Ascending aorta (tissue), 2 donors: ENCODE measurements around the gene CHAC2. TPM values are rescaled to one million over a fixed set of nuclear protein-coding genes. Genes with fewer than 3 reads are reported as not detected.

Experiments used
- DNase-seq, 2 donors: peaks; one replicate each; pipeline ENCODE4 v3.0.0-alpha.2; 2019; ENCODE audit warnings: low spot score in 2 of 2
- H3K27ac ChIP-seq, 2 donors: fragments of 200-600 bp; sonication (generic); one replicate each; pipeline ENCODE4 v1.5.1; 2016 to 2017; ENCODE audit warnings: mild to moderate bottlenecking in 1 of 2
- H3K27me3 ChIP-seq: fragments of 200-600 bp; sonication (generic); one replicate; pipeline ENCODE4 v1.5.1; 2017
- H3K36me3 ChIP-seq, 2 donors: fragments of 200-600 bp; sonication (generic); one replicate each; pipeline ENCODE4 v1.5.1; 2016
- H3K4me1 ChIP-seq, 2 donors: fragments of 200-600 bp; sonication (generic); one replicate each; pipeline ENCODE4 v1.5.1; 2016 to 2017; ENCODE audit warnings: mild to moderate bottlenecking in 1 of 2
- H3K4me3 ChIP-seq, 2 donors: fragments of 200-600 bp; sonication (generic); one replicate each; pipeline ENCODE4 v1.5.1; 2016 to 2017; ENCODE audit warnings: mild to moderate bottlenecking in 1 of 2
- H3K9me3 ChIP-seq, 2 donors: fragments of 200-600 bp; sonication (generic); one replicate each; pipeline ENCODE4 v1.5.1; 2016
- CTCF ChIP-seq, 3 experiments: fragments of 200-600 bp in 2 of 3; fragments of 450-650 bp in 1 of 3; sonication (generic) in 2 of 3; IDR thresholded peaks; one replicate each; pipeline ENCODE4 v1.5.1; 2016 to 2019; ENCODE audit warnings: antibody characterized with exemption in 3 of 3, mild to moderate bottlenecking in 1 of 3, moderate library complexity in 1 of 3
- intact Hi-C: fragments of 100-400 bp; cut with DNase I; formaldehyde crosslinking; loops from one replicate; pipeline ENCODE4 v1.15.1; 2023
- total RNA-seq: library from RNA; depleted of rRNA; stranded (reverse); fragments of >200 nt; gene quantifications from one replicate; pipeline ENCODE4 v1.1.0, GENCODE V29; 2016

Gene CHAC2
- total RNA-seq, 1 donor from 2014 or later: not detected

DNA sequence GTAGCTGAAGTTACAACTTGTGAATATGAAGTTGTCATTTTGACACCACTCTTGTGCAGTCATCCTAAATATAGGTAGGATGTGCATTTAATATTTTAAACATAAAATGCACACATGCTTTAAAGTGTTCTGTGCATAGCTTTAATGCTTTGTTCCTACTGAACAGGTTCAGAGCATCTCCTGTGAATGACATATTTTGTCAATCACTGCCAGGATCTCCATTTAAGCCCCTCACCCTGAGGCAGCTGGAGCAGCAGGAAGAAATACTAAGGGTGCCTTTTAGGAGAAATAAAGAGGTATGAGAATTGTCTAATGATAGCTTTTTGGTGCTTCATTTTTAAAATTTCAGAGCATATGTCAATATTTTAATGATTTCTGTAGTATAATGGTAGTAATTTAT lies 33.9 kb downstream of the CHAC2 start:
- H3K4me1 ChIP-seq: no peaks in the 10 kb centered on the region
- intact Hi-C loops: no loop called here
- no peak overlapping the region for H3K4me3 ChIP-seq
- H3K27ac ChIP-seq: no peak overlapping the region
- no peaks in the 10 kb centered on the region for H3K27me3 ChIP-seq
- no peak for TF ChIP-seq CTCF (IDR thresholded peaks at IDR 0.05)
- peaks cover 56 to 82% of the 10 kb centered on the region in 2 donors for H3K36me3 ChIP-seq
- DNase-seq: no peak
- no peaks in the 10 kb centered on the region for H3K9me3 ChIP-seq

DNA sequence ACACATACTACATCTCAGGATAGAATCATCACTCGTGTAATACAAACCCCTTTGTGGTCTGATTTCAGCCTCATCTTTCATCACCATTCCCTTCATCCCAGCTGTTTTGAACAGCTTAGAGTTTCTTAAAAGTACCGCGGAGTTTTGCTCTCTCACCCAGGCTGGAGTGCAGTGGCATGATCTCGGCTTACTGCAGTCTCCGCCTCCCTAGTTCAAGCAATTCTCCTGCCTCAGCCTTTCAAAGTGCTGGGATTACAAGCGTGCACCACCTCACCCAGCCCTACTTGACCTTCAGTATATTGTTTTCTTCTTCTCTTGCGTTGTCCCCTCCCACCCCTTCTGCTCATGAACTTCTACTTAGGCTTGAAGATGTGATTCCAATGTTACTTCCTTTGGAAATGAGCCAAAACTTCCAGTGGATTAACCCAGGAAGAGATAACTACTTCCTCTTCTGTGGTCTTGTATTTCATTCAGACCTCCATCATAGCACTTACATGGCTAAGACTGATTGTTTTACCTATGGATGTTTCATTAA lies 35.1 kb downstream of the CHAC2 start:
- no peak for DNase-seq
- Histone ChIP-seq H3K36me3 (peaks cover 54 to 78% of the 10 kb centered on the region in 2 donors), H3K9me3 (no peaks in the 10 kb centered on the region), H3K27me3 (no peaks in the 10 kb centered on the region), H3K27ac (no peak overlapping the region), H3K4me1 (no peaks in the 10 kb centered on the region), H3K4me3 (no peak overlapping the region)
- no peak for TF ChIP-seq CTCF (IDR thresholded peaks at IDR 0.05)
- intact Hi-C loops: no loop called here

DNA sequence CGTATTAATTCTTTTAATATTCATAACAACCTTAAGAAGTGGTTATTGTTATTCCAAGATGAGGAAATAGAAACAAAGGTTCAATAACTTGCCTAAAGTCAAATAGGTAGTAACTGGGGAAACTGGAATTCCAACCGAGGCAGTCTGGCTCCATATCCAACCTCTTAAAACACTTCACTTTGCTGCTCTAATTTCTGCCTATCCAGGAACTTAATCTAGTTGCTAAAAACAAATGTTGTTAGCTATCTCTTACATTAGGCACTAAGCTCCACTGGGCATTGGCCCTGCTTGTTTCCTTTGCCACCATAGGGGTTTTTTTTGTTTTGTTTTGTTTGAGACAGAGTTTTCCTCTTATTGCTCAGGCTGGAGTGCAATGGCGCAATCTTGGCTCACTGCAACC lies 44.0 kb downstream of the CHAC2 start:
- no peaks in the 10 kb centered on the region for H3K27me3 ChIP-seq
- intact Hi-C loops: no loop called here
- no peak for DNase-seq
- TF ChIP-seq CTCF (IDR thresholded peaks at IDR 0.05): no peak
- no peaks in the 10 kb centered on the region for H3K4me1 ChIP-seq
- no peak overlapping the region for H3K27ac ChIP-seq
- no peaks in the 10 kb centered on the region for H3K9me3 ChIP-seq
- H3K4me3 ChIP-seq: no peak overlapping the region
- peaks cover 66 to 88% of the 10 kb centered on the region in 2 donors for H3K36me3 ChIP-seq

DNA sequence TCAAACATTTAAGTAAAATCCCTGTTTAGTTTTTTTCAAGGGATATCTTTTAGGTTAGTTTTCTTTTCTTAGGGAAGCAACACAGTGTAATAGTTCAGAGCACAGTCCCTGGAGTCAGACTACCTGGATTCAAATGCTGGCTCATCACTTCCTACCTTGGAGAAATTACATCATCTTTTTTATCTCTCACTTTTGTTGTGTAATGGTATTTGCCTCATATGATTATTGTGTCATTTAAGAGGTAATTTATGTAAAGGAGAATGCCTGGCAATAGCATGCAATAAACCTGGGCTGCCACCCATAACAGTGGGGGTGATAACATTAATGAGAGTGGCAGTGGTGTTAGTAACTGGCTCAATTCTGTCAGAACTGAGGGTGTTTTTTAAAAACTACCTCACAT lies 45.5 kb downstream of the CHAC2 start:
- Histone ChIP-seq H3K27ac (no peak overlapping the region), H3K4me1 (no peaks in the 10 kb centered on the region), H3K27me3 (no peaks in the 10 kb centered on the region), H3K9me3 (no peaks in the 10 kb centered on the region), H3K4me3 (no peak overlapping the region), H3K36me3 (peaks cover 66 to 91% of the 10 kb centered on the region in 2 donors)
- intact Hi-C loops: no loop called here
- TF ChIP-seq CTCF (IDR thresholded peaks at IDR 0.05): no peak
- no peak for DNase-seq

DNA sequence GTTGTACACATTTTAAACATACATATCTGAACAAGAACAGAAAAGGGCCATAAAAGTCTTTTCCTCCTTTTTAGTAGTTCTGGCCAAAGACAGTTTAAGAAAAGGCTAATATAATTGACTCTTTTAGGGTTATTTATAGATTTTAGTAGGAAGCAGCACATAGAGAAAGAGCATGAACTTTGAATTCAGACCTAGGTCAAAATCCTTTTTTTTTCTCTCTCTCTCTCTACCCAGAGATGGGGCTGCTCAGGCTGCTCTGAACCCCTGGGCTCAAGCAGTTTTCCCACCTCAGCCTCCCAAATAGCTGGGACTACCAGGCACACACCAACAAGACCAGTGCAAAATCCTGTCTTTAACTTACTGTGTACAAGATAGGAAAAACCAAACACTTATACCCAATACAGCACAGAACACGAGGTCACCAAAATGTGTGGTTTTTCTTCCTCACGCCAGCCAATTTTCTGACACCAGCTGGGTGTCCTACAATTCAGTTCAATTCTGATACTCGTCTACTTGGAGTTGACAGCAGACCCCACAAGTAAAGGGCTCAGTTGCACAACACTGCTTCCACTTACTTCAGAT lies 51.3 kb downstream of the CHAC2 start:
- no peak for DNase-seq
- no peak for TF ChIP-seq CTCF (IDR thresholded peaks at IDR 0.05)
- H3K27ac ChIP-seq: no peak overlapping the region
- H3K4me3 ChIP-seq: no peak overlapping the region
- no peaks in the 10 kb centered on the region for H3K27me3 ChIP-seq
- no peaks in the 10 kb centered on the region for H3K9me3 ChIP-seq
- intact Hi-C loops: no loop called here
- no peaks in the 10 kb centered on the region for H3K4me1 ChIP-seq
- H3K36me3 ChIP-seq: peaks cover 42 to 53% of the 10 kb centered on the region in 2 donors

DNA sequence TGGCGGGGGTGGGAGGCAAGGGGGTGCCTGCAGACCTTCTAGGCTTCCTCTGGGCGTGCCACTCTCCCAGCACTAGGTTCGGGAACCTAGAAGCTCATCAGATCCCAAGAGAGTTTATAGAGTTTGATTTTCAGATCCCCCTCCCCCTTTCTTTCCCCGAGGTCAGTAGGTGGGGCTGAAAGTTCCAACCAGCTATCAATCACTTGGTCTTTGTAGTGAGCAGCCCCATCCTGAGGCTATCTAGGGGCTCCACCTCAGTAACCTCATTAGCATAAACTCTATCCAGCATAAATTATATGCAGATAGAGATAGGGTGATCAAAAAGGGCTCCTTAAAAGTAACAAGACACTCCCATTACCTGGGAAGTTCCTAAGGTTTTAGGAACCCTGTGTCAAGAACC lies 52.0 kb downstream of the CHAC2 start:
- TF ChIP-seq CTCF (IDR thresholded peaks at IDR 0.05): no peak
- intact Hi-C loops: no loop called here
- H3K4me3 ChIP-seq: no peak overlapping the region
- H3K4me1 ChIP-seq: no peaks in the 10 kb centered on the region
- H3K36me3 ChIP-seq: peaks cover 41 to 51% of the 10 kb centered on the region in 2 donors
- H3K27me3 ChIP-seq: no peaks in the 10 kb centered on the region
- no peaks in the 10 kb centered on the region for H3K9me3 ChIP-seq
- DNase-seq: no peak
- H3K27ac ChIP-seq: no peak overlapping the region
